DOHH2 (cell line): Measurements from ENCODE around the gene PRMT2.

Experiments
- H3F3A ChIP-seq: fragments of 200-600 bp; sonication (generic), shearing (Covaris generic); 2 replicates; pipeline ENCODE4 v1.6.0; 2016; ENCODE audit warnings: antibody characterized with exemption, mild to moderate bottlenecking; ENCODE audit not compliant: control insufficient read depth, insufficient read depth
- H3K27ac ChIP-seq: fragments of 200-600 bp; sonication (generic); 2 replicates; pipeline ENCODE4 v1.5.1; 2014; ENCODE audit warnings: low read depth, mild to moderate bottlenecking, low read length, moderate library complexity
- H3K27me3 ChIP-seq: fragments of 200-600 bp; sonication (generic); 2 replicates; pipeline ENCODE4 v1.6.1; 2014; ENCODE audit warnings: mild to moderate bottlenecking, low read length, mixed read lengths; ENCODE audit not compliant: control insufficient read depth
- H3K36me3 ChIP-seq: fragments of 200-600 bp; sonication (generic); 2 replicates; pipeline ENCODE4 v1.6.1; 2014; ENCODE audit warnings: mild to moderate bottlenecking, low read length, moderate library complexity, mixed read lengths; ENCODE audit not compliant: control insufficient read depth
- H3K4me1 ChIP-seq: fragments of 200-600 bp; sonication (generic); 2 replicates; pipeline ENCODE4 v1.6.1; 2014; ENCODE audit warnings: mild to moderate bottlenecking, low read length, mixed read lengths; ENCODE audit not compliant: control insufficient read depth
- H3K4me2 ChIP-seq: fragments of 200-600 bp; sonication (generic); 2 replicates; pipeline ENCODE4 v1.6.0; 2014; ENCODE audit warnings: mild to moderate bottlenecking, low read length, moderate library complexity
- H3K4me3 ChIP-seq: fragments of 200-600 bp; sonication (generic); 2 replicates; pipeline ENCODE4 v1.5.1; 2014; ENCODE audit warnings: mild to moderate bottlenecking, low read length, mixed read lengths
- H3K79me2 ChIP-seq: fragments of 200-600 bp; sonication (generic); 2 replicates; pipeline ENCODE4 v1.6.1; 2014; ENCODE audit warnings: mild to moderate bottlenecking, low read length, mixed read lengths; ENCODE audit not compliant: control insufficient read depth
- H3K9me2 ChIP-seq: fragments of 200-600 bp; sonication (generic); replicated peaks from 2 replicates; pipeline ENCODE4 v1.6.1; 2014; ENCODE audit warnings: mild to moderate bottlenecking, low read length, mixed read lengths; ENCODE audit not compliant: control insufficient read depth
- H3K9me3 ChIP-seq: fragments of 200-600 bp; sonication (generic); 2 replicates; pipeline ENCODE4 v1.6.1; 2014; ENCODE audit warnings: antibody characterized with exemption, low read length, mixed read lengths; ENCODE audit not compliant: control insufficient read depth, insufficient read depth
- H4K20me1 ChIP-seq: fragments of 200-600 bp; sonication (generic); 2 replicates; pipeline ENCODE4 v1.6.0; 2014; ENCODE audit warnings: low read depth, mild to moderate bottlenecking, antibody characterized with exemption, low read length, moderate library complexity; ENCODE audit not compliant: control insufficient read depth, insufficient read depth
- EZH2phosphoT487 ChIP-seq: fragments of 200-600 bp; sonication (generic); IDR thresholded peaks from 2 replicates; pipeline ENCODE4 v1.6.1; 2017; ENCODE audit warnings: borderline replicate concordance, mild to moderate bottlenecking, antibody characterized with exemption, low read length, moderate library complexity, mixed read lengths
- TF ChIP-seq, protein P1 (sequence below): fragments of 200-600 bp; sonication (generic); IDR thresholded peaks from one replicate; pipeline ENCODE4 v1.5.1; 2014; ENCODE audit warnings: antibody characterized with exemption, mild to moderate bottlenecking, low read depth, low read length; ENCODE audit not compliant: poor library complexity, severe bottlenecking

PRMT2 gene

DNA sequence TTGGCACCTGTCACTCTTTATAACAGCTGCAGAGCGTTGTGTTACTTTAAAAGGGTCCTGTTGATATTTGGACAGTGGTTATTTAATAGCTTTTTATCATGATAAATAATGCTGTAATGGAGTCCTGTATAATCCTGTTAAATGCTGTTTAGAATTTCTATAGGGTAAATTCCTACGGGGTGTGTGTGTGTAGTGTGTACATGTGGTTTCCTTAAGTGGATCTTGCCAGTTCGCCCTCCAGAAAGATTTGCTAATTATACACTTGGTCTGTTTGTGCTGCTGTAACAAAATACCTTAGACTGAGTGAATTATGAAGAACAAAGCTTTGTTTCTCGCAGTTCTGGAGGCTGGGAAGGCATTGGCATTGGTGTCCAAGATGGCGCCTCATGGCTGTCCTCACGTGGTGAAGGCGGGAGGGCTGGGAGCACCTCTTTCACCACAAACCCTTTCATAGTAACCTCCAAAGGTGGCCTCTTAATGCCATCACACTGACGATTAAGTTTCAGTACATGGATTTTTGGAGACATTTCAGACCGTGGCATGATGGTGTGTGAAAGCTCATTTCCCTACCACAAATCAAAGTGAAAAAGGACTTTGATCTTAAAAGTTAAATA, 11.2 kb downstream of the PRMT2 start:
- Histone ChIP-seq H3K27ac (no peak overlapping the region), H3K9me3 (no peaks in the 10 kb centered on the region), H3K27me3 (no peaks in the 10 kb centered on the region)

DNA sequence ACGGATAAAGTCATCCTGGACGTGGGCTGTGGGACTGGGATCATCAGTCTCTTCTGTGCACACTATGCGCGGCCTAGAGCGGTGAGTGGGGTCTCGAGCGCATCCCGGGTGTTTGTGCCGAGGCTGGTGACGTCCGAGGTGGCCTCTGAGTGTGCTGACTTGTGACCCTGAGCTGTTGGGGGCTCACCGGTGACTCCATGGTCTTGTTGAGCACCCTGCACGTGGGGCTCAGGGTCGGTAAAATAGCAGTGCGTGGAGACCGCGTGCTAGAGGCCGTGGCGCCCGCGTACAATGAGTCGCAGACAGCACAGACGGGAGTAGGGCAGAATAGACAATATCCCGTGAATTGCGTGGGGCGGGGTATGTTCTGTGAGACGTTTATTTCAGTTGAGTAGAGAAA, 13.1 kb downstream of the PRMT2 start:
- Histone ChIP-seq H3K9me2 (no peaks in the 10 kb centered on the region), H3K4me3 (no peak overlapping the region), H3F3A (no peaks in the 10 kb centered on the region), H3K79me2 (no peaks in the 10 kb centered on the region), H3K9me3 (no peaks in the 10 kb centered on the region), H3K27ac (no peak overlapping the region), H3K36me3 (peaks cover 48% of the 10 kb centered on the region), H3K27me3 (no peaks in the 10 kb centered on the region), H3K4me1 (no peaks in the 10 kb centered on the region), H4K20me1 (no peaks in the 10 kb centered on the region), H3K4me2 (no peak overlapping the region)
- no peak for TF ChIP-seq EZH2phosphoT487
- TF ChIP-seq, protein P1, sequence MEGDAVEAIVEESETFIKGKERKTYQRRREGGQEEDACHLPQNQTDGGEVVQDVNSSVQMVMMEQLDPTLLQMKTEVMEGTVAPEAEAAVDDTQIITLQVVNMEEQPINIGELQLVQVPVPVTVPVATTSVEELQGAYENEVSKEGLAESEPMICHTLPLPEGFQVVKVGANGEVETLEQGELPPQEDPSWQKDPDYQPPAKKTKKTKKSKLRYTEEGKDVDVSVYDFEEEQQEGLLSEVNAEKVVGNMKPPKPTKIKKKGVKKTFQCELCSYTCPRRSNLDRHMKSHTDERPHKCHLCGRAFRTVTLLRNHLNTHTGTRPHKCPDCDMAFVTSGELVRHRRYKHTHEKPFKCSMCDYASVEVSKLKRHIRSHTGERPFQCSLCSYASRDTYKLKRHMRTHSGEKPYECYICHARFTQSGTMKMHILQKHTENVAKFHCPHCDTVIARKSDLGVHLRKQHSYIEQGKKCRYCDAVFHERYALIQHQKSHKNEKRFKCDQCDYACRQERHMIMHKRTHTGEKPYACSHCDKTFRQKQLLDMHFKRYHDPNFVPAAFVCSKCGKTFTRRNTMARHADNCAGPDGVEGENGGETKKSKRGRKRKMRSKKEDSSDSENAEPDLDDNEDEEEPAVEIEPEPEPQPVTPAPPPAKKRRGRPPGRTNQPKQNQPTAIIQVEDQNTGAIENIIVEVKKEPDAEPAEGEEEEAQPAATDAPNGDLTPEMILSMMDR: no peak

More for the DNA sequence above, 11.2 kb downstream of the PRMT2 start:
- Histone ChIP-seq H3K4me3 (no peak overlapping the region), H3K4me2 (no peak overlapping the region), H3K4me1 (no peaks in the 10 kb centered on the region), H3K9me2 (no peaks in the 10 kb centered on the region), H3K79me2 (no peaks in the 10 kb centered on the region), H3K36me3 (peaks cover 32% of the 10 kb centered on the region), H4K20me1 (no peaks in the 10 kb centered on the region), H3F3A (no peaks in the 10 kb centered on the region)
- TF ChIP-seq EZH2phosphoT487: no peak
- TF ChIP-seq, protein P1: no peak

DNA sequence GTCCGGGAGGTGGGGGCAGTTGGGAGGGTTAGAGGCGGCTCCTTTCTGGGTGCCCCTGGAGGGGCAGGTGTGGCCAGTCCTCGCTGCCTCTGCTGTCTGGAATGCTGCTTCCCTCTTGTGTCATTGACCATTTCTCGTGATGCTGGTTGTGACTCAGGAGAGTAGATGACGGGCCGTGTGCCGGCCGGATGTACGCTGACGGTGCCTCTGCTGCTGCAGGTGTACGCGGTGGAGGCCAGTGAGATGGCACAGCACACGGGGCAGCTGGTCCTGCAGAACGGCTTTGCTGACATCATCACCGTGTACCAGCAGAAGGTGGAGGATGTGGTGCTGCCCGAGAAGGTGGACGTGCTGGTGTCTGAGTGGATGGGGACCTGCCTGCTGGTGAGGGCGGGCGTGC, 13.9 kb downstream of the PRMT2 start:
- TF ChIP-seq, protein P1: no peak
- TF ChIP-seq EZH2phosphoT487: no peak
- H3K79me2 ChIP-seq: no peaks in the 10 kb centered on the region

More for the DNA sequence above, 13.9 kb downstream of the PRMT2 start:
- peaks cover 3% of the 10 kb centered on the region; the same call in 1 of the 2 replicates for H3K9me3 ChIP-seq
- no peaks in the 10 kb centered on the region for H3F3A ChIP-seq
- no peak overlapping the region for H3K4me2 ChIP-seq
- H3K36me3 ChIP-seq: peaks cover 53% of the 10 kb centered on the region
- H3K4me1 ChIP-seq: no peaks in the 10 kb centered on the region
- no peak overlapping the region for H3K27ac ChIP-seq
- no peaks in the 10 kb centered on the region for H4K20me1 ChIP-seq
- no peaks in the 10 kb centered on the region for H3K9me2 ChIP-seq
- no peaks in the 10 kb centered on the region for H3K27me3 ChIP-seq
- no peak overlapping the region for H3K4me3 ChIP-seq
